GM23248 (cell line): Measurements from ENCODE around the gene AGAP1. TPM values are rescaled to one million over a fixed set of nuclear protein-coding genes. Genes with fewer than 3 reads are reported as not detected.

Experiments
- DNase-seq: peaks from one replicate; pipeline ENCODE4 v3.0.0-alpha.2; 2015
- H2AFZ ChIP-seq: fragments of 200-600 bp; sonication (generic); 2 replicates; pipeline ENCODE4 v1.6.1; 2016; ENCODE audit warnings: antibody characterized with exemption
- H3F3A ChIP-seq: fragments of 200-600 bp; sonication (generic); 2 replicates; pipeline ENCODE4 v1.6.1; 2016; ENCODE audit warnings: mild to moderate bottlenecking, antibody characterized with exemption, mixed run types; ENCODE audit not compliant: insufficient read depth
- H3K27ac ChIP-seq: fragments of 200-600 bp; sonication (generic); 2 replicates; pipeline ENCODE4 v1.5.1; 2016; ENCODE audit warnings: mild to moderate bottlenecking
- H3K27me3 ChIP-seq: fragments of 200-600 bp; sonication (generic); replicated peaks from 2 replicates; pipeline ENCODE4 v1.6.1; 2016; ENCODE audit warnings: mild to moderate bottlenecking; ENCODE audit not compliant: insufficient read depth
- H3K36me3 ChIP-seq: fragments of 200-600 bp; sonication (generic); 2 replicates; pipeline ENCODE4 v1.6.1; 2016; ENCODE audit warnings: low read depth, mild to moderate bottlenecking
- H3K4me1 ChIP-seq: fragments of 200-600 bp; sonication (generic); 2 replicates; pipeline ENCODE4 v1.6.1; 2016; ENCODE audit warnings: mild to moderate bottlenecking; ENCODE audit not compliant: insufficient read depth
- H3K4me2 ChIP-seq: fragments of 200-600 bp; sonication (generic); one replicate; pipeline ENCODE4 v1.6.1; 2016; ENCODE audit warnings: mild to moderate bottlenecking; ENCODE audit not compliant: unreplicated experiment
- H3K4me3 ChIP-seq: fragments of 200-600 bp; sonication (generic); 2 replicates; pipeline ENCODE4 v1.5.1; 2016; ENCODE audit warnings: mild to moderate bottlenecking
- H3K79me2 ChIP-seq: fragments of 200-600 bp; sonication (generic); 2 replicates; pipeline ENCODE4 v1.6.1; 2016; ENCODE audit warnings: mild to moderate bottlenecking; ENCODE audit not compliant: insufficient read depth
- H3K9ac ChIP-seq: fragments of 200-600 bp; sonication (generic); 2 replicates; pipeline ENCODE4 v1.6.1; 2016; ENCODE audit warnings: mild to moderate bottlenecking
- H3K9me2 ChIP-seq: fragments of 200-600 bp; sonication (generic); 2 replicates; pipeline ENCODE4 v1.6.1; 2016; ENCODE audit warnings: mixed run types, mild to moderate bottlenecking, moderate library complexity; ENCODE audit not compliant: insufficient read depth
- H3K9me3 ChIP-seq: fragments of 200-600 bp; sonication (generic); one replicate; pipeline ENCODE4 v1.6.1; 2017; ENCODE audit warnings: low read depth
- H4K20me1 ChIP-seq: fragments of 200-600 bp; sonication (generic); 2 replicates; pipeline ENCODE4 v1.6.0; 2016; ENCODE audit not compliant: insufficient read depth
- EZH2 ChIP-seq: fragments of 200-600 bp; sonication (generic); IDR thresholded peaks from 2 replicates; pipeline ENCODE4 v1.6.1; 2018; ENCODE audit warnings: antibody characterized with exemption, mild to moderate bottlenecking; ENCODE audit not compliant: insufficient read depth, poor library complexity, severe bottlenecking
- EZH2phosphoT487 ChIP-seq: fragments of 200-600 bp; sonication (generic); IDR thresholded peaks from 2 replicates; pipeline ENCODE4 v1.6.1; 2018; ENCODE audit warnings: antibody characterized with exemption, moderate library complexity, mild to moderate bottlenecking, low read depth; ENCODE audit not compliant: insufficient read depth
- whole genome bisulfite sequencing, 2 experiments: methylation state at CpG; one replicate each; pipeline ENCODE4 v1.1.6; 2015 to 2017; ENCODE audit warnings: low lambda C conversion rate in 2 of 2, low coverage in 1 of 2; ENCODE audit errors: missing lambda C conversion rate in 2 of 2; 5-methylcytosine and 5-hydroxymethylcytosine counted together
- in situ Hi-C: fragments of 300-500 bp; cut with MboI; formaldehyde crosslinking; loops from 2 replicates; pipeline ENCODE4 v1.15.0; 2020
- polyA plus RNA-seq: library from polyadenylated mRNA; unstranded; fragments of >200 nt; fragmentation: Nextera tagmentation; extraction: Ambion mirVana; gene quantifications from 2 replicates; pipeline ENCODE4 v1.2.1, GENCODE V29; 2016
- total RNA-seq: library from RNA; depleted of rRNA; stranded (reverse); fragments of >200 nt; shearing (Covaris generic); gene quantifications from 2 replicates; pipeline ENCODE4 v1.2.3, GENCODE V29; 2014

Gene AGAP1
- total and polyA plus RNA-seq, 2 experiments from 2014 or later = 2.2 to 9.9 TPM

- Histone ChIP-seq H3K27ac (no peak overlapping the region), H4K20me1 (no peaks in the 10 kb centered on the region), H2AFZ (no peak overlapping the region), H3K9me3 (no peaks in the 10 kb centered on the region), H3K27me3 (no peaks in the 10 kb centered on the region), H3K9me2 (no peaks in the 10 kb centered on the region), H3K4me1 (no peaks in the 10 kb centered on the region), H3F3A (no peaks in the 10 kb centered on the region), H3K79me2 (no peaks in the 10 kb centered on the region), H3K4me3 (no peak overlapping the region), H3K9ac (no peak overlapping the region), H3K4me2 (no peak overlapping the region), H3K36me3 (no peaks in the 10 kb centered on the region)
- in situ Hi-C loops = no loop called here
- DNase-seq = no peak
- 76 to 77% methylated on average over 10 of the region's 10 CpGs for WGBS, 2 experiments
- no peak for TF ChIP-seq EZH2
- TF ChIP-seq EZH2phosphoT487 = no peak
These were observed 623.6 kb downstream of the AGAP1 start for GRCh38 chr2:236117401-236117800.

GRCh38 chr2:236117861-236118269 lies 624.0 kb downstream of the AGAP1 start:
- H2AFZ ChIP-seq = no peak overlapping the region
- H3K9ac ChIP-seq = no peak overlapping the region
- no peaks in the 10 kb centered on the region for H4K20me1 ChIP-seq
- TF ChIP-seq EZH2phosphoT487 = no peak
- no peak for TF ChIP-seq EZH2
- H3K36me3 ChIP-seq = no peaks in the 10 kb centered on the region
- H3K4me3 ChIP-seq = no peak overlapping the region
- 87 to 90% methylated on average over 10 of the region's 10 CpGs for WGBS, 2 experiments
- no peaks in the 10 kb centered on the region for H3K27me3 ChIP-seq
- in situ Hi-C loops = no loop called here
- no peaks in the 10 kb centered on the region for H3K9me3 ChIP-seq
- no peak for DNase-seq
- no peak overlapping the region for H3K4me2 ChIP-seq
- no peaks in the 10 kb centered on the region for H3K79me2 ChIP-seq
- no peaks in the 10 kb centered on the region for H3K9me2 ChIP-seq
- no peaks in the 10 kb centered on the region for H3F3A ChIP-seq
- H3K27ac ChIP-seq = no peak overlapping the region
- H3K4me1 ChIP-seq = no peaks in the 10 kb centered on the region

GRCh38 chr2:236119003-236119402 lies 625.2 kb downstream of the AGAP1 start:
- 83 to 88% methylated on average over 4 of the region's 4 CpGs for WGBS, 2 experiments
- in situ Hi-C loops = no loop called here

GRCh38 chr2:236119476-236119875 lies 625.6 kb downstream of the AGAP1 start:
- in situ Hi-C loops = no loop called here
- H4K20me1 ChIP-seq = no peaks in the 10 kb centered on the region
- no peaks in the 10 kb centered on the region for H3K4me1 ChIP-seq

More at GRCh38 chr2:236119003-236119402, 625.2 kb downstream of the AGAP1 start:
- Histone ChIP-seq H3K4me1 (no peaks in the 10 kb centered on the region), H4K20me1 (no peaks in the 10 kb centered on the region), H3K4me2 (no peak overlapping the region), H2AFZ (no peak overlapping the region), H3K9me2 (no peaks in the 10 kb centered on the region), H3K4me3 (no peak overlapping the region), H3K27me3 (no peaks in the 10 kb centered on the region), H3K9me3 (no peaks in the 10 kb centered on the region), H3K36me3 (no peaks in the 10 kb centered on the region), H3K79me2 (no peaks in the 10 kb centered on the region), H3F3A (no peaks in the 10 kb centered on the region), H3K9ac (no peak overlapping the region), H3K27ac (no peak overlapping the region)
- TF ChIP-seq EZH2phosphoT487 (no peak), EZH2 (no peak)
- no peak for DNase-seq

GRCh38 chr2:236120141-236120601 lies 626.3 kb downstream of the AGAP1 start:
- in situ Hi-C loops = no loop called here

More at GRCh38 chr2:236119476-236119875, 625.6 kb downstream of the AGAP1 start:
- DNase-seq = no peak
- WGBS, 2 experiments = 87 to 89% methylated on average over 13 of the region's 13 CpGs
- no peaks in the 10 kb centered on the region for H3K79me2 ChIP-seq
- H3K4me2 ChIP-seq = no peak overlapping the region
- no peak overlapping the region for H3K4me3 ChIP-seq
- no peaks in the 10 kb centered on the region for H3K27me3 ChIP-seq
- H3K36me3 ChIP-seq = no peaks in the 10 kb centered on the region
- TF ChIP-seq EZH2 (no peak), EZH2phosphoT487 (no peak)
- H3F3A ChIP-seq = no peaks in the 10 kb centered on the region
- no peaks in the 10 kb centered on the region for H3K9me2 ChIP-seq
- no peak overlapping the region for H2AFZ ChIP-seq
- no peaks in the 10 kb centered on the region for H3K9me3 ChIP-seq
- H3K27ac ChIP-seq = no peak overlapping the region
- H3K9ac ChIP-seq = no peak overlapping the region

More at GRCh38 chr2:236120141-236120601, 626.3 kb downstream of the AGAP1 start:
- no peak overlapping the region for H2AFZ ChIP-seq
- no peak overlapping the region for H3K4me3 ChIP-seq
- 91 to 94% methylated on average over 15 to 29 of the region's 29 CpGs for WGBS, 2 experiments
- no peak overlapping the region for H3K27ac ChIP-seq
- no peaks in the 10 kb centered on the region for H3K27me3 ChIP-seq
- no peak for DNase-seq
- H3K79me2 ChIP-seq = no peaks in the 10 kb centered on the region
- no peaks in the 10 kb centered on the region for H3K36me3 ChIP-seq
- H3K9me2 ChIP-seq = no peaks in the 10 kb centered on the region
- no peak overlapping the region for H3K4me2 ChIP-seq
- no peaks in the 10 kb centered on the region for H3F3A ChIP-seq
- TF ChIP-seq EZH2 (no peak), EZH2phosphoT487 (no peak)
- no peak overlapping the region for H3K9ac ChIP-seq
- no peaks in the 10 kb centered on the region for H3K4me1 ChIP-seq
- no peaks in the 10 kb centered on the region for H3K9me3 ChIP-seq
- no peaks in the 10 kb centered on the region for H4K20me1 ChIP-seq
